HEK293 (cell line): Measurements from ENCODE around the gene GNA12.

Experiments used
- HOXD13 ChIP-seq: sonication (generic); formaldehyde crosslinking; IDR thresholded peaks from 2 replicates; pipeline ENCODE4 v1.8.0; 2022; ENCODE audit warnings: missing genetic modification reagents, borderline replicate concordance
- REST ChIP-seq: fragments of 450-650 bp; formaldehyde crosslinking; IDR thresholded peaks from 2 replicates; pipeline ENCODE4 v1.5.1; 2016; ENCODE audit warnings: missing biosample characterization, missing genetic modification characterization
- ZBTB11 ChIP-seq: fragments of 450-650 bp; formaldehyde crosslinking; conservative IDR thresholded peaks from 2 replicates; pipeline ENCODE4 v1.5.1; 2016; ENCODE audit warnings: low read depth, missing biosample characterization, missing genetic modification characterization
- ZNF146 ChIP-seq: fragments of 450-650 bp; formaldehyde crosslinking; IDR thresholded peaks from 2 replicates; pipeline ENCODE4 v1.5.1; 2016; ENCODE audit warnings: missing biosample characterization, missing genetic modification characterization
- ZNF274 ChIP-seq, 2 experiments: fragments of 200-500 bp in 1 of 2; fragments of 450-650 bp in 1 of 2; sonication (Bioruptor generic) in 1 of 2; formaldehyde crosslinking in 1 of 2; IDR thresholded peaks; 2 replicates each; pipeline versions ENCODE4 v1.5.1 to v1.6.1; 2014 to 2016; ENCODE audit warnings: borderline replicate concordance in 1 of 2, inconsistent platforms in 1 of 2, low read length in 1 of 2, missing biosample characterization in 1 of 2, missing genetic modification characterization in 1 of 2
- ZNF391 ChIP-seq: fragments of 450-650 bp; formaldehyde crosslinking; IDR thresholded peaks from 2 replicates; pipeline ENCODE4 v1.5.1; 2016; ENCODE audit warnings: low read depth, missing biosample characterization, missing genetic modification characterization, borderline replicate concordance
- ZNF530 ChIP-seq: fragments of 450-650 bp; formaldehyde crosslinking; IDR thresholded peaks from 2 replicates; pipeline ENCODE4 v1.5.1; 2016; ENCODE audit warnings: low read depth, missing biosample characterization, missing genetic modification characterization
- ZNF561 ChIP-seq: fragments of 450-650 bp; IDR thresholded peaks from 2 replicates; pipeline ENCODE4 v1.5.1; 2018; ENCODE audit warnings: missing biosample characterization, missing genetic modification characterization, borderline replicate concordance
- ZNF629 ChIP-seq: fragments of 450-650 bp; formaldehyde crosslinking; IDR thresholded peaks from 2 replicates; pipeline ENCODE4 v1.5.1; 2017; ENCODE audit warnings: missing biosample characterization, missing genetic modification characterization
- ZNF776 ChIP-seq: fragments of 450-650 bp; formaldehyde crosslinking; IDR thresholded peaks from 2 replicates; pipeline ENCODE4 v1.5.0; 2017; ENCODE audit warnings: missing biosample characterization, missing genetic modification characterization, borderline replicate concordance
- TF ChIP-seq, protein P1 (sequence below): fragments of 450-650 bp; formaldehyde crosslinking; IDR thresholded peaks from 2 replicates; pipeline ENCODE4 v1.5.1; 2016; ENCODE audit warnings: missing biosample characterization, missing genetic modification characterization
- TF ChIP-seq, protein P2 (sequence below): fragments of 450-650 bp; formaldehyde crosslinking; IDR thresholded peaks from 2 replicates; pipeline ENCODE4 v1.5.1; 2017; ENCODE audit warnings: missing biosample characterization, missing genetic modification characterization

DNA sequence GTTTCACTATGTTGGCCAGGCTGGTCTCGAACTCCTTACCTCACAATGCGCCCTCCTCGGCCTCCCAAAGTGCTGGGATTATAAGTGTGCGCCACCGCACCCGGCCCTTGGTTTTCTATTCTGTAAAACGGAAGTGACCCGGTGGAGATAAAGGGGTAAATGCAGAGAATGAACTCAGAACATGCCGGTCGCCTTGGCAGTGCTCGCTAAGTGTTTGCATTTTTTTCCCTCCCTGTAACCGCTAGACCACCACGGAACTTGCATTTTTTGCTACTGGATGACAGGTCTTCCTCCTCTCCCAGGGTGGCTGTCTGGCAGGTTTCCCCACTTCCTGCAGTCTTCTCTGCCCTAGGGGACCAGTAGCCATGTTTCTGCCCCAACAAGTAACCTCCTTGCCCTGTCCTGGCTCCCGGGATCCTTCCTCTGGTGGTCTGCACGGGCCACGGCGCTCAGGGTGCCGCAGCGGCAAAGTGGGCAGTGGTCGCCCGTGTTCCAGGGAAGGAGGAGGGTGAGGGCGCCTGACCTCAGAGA is 18.8 kb upstream of the GNA12 start:
- TF ChIP-seq, protein P1, sequence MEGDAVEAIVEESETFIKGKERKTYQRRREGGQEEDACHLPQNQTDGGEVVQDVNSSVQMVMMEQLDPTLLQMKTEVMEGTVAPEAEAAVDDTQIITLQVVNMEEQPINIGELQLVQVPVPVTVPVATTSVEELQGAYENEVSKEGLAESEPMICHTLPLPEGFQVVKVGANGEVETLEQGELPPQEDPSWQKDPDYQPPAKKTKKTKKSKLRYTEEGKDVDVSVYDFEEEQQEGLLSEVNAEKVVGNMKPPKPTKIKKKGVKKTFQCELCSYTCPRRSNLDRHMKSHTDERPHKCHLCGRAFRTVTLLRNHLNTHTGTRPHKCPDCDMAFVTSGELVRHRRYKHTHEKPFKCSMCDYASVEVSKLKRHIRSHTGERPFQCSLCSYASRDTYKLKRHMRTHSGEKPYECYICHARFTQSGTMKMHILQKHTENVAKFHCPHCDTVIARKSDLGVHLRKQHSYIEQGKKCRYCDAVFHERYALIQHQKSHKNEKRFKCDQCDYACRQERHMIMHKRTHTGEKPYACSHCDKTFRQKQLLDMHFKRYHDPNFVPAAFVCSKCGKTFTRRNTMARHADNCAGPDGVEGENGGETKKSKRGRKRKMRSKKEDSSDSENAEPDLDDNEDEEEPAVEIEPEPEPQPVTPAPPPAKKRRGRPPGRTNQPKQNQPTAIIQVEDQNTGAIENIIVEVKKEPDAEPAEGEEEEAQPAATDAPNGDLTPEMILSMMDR = no peak
- TF ChIP-seq REST (tag by site-specific recombination) (no peak), ZNF530 (no peak), ZNF391 (no peak), ZNF146 (tag by site-specific recombination) (no peak), ZNF629 (tag by site-specific recombination) (no peak), ZNF561 (tag by site-specific recombination) (no peak), ZNF274 (IDR thresholded peaks at IDR 0.05; ENCODE audit: low read length) (no peak), ZNF274 (tag by site-specific recombination; IDR thresholded peaks at IDR 0.05; ENCODE audit: borderline replicate concordance) (no peak), ZBTB11 (tag by site-specific recombination) (no peak), ZNF776 (tag by site-specific recombination) (no peak), HOXD13 (CRISPR knock-in tag) (no peak)
- TF ChIP-seq, protein P2, sequence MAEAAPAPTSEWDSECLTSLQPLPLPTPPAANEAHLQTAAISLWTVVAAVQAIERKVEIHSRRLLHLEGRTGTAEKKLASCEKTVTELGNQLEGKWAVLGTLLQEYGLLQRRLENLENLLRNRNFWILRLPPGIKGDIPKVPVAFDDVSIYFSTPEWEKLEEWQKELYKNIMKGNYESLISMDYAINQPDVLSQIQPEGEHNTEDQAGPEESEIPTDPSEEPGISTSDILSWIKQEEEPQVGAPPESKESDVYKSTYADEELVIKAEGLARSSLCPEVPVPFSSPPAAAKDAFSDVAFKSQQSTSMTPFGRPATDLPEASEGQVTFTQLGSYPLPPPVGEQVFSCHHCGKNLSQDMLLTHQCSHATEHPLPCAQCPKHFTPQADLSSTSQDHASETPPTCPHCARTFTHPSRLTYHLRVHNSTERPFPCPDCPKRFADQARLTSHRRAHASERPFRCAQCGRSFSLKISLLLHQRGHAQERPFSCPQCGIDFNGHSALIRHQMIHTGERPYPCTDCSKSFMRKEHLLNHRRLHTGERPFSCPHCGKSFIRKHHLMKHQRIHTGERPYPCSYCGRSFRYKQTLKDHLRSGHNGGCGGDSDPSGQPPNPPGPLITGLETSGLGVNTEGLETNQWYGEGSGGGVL (tag by site-specific recombination) = no peak
